ENCODE measurements around the gene WFIKKN2. TPM values are rescaled to one million over a fixed set of nuclear protein-coding genes. Genes with fewer than 3 reads are reported as not detected.

WFIKKN2 gene
- total and polyA plus RNA-seq, 2 of the 13 experiments (the other 11 are each of a cell fraction or from before 2014, with no cell fraction given): not detected

DNA sequence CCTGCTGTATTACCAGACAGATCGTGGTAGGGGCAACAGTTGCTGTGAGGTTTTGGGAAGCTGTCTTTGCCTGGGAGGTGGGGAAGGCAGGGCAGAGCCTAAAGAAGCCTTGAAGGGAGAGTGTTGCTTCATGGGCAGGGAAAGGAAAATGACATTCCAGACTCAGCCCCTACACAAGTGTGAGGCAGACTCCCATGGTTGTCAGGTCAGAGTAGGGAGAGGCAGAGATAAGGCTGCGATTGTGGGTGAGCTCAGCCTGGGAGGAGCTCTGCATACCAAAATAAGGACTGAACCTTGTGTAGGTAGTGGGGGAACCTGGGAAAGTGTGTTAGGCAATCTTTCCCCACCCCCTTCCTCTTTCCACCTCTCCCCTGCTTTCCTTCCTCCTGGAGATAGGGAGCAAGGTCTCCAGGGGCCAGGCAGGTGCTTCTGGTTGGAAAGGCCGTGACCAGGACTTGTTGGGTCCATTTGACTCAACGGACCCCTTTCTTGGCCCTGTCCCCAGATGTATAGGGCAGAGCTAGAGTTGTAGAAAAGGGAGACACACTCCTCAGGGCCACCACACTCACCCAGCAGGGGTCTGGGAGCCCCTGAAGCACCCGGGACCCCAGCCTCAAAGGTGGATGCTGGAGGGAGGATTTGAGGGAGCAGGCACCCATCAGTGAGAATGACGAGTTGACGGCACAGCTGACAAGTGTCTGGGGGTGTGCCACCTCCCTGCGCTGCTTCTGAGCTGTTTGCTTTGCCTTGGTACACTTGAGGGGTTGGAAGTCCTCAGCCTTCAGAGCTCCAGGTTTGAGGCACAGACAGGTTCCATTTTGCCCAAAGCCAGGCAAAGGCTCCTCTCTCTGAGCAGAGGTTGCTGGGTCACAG lies 49.3 kb downstream of the WFIKKN2 start (continued):
- TF ChIP-seq, protein P1, sequence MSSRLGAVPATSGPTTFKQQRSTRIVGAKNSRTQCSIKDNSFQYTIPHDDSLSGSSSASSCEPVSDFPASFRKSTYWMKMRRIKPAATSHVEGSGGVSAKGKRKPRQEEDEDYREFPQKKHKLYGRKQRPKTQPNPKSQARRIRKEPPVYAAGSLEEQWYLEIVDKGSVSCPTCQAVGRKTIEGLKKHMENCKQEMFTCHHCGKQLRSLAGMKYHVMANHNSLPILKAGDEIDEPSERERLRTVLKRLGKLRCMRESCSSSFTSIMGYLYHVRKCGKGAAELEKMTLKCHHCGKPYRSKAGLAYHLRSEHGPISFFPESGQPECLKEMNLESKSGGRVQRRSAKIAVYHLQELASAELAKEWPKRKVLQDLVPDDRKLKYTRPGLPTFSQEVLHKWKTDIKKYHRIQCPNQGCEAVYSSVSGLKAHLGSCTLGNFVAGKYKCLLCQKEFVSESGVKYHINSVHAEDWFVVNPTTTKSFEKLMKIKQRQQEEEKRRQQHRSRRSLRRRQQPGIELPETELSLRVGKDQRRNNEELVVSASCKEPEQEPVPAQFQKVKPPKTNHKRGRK (CRISPR knock-in tag; IDR thresholded peaks at IDR 0.05): no peak
- TF ChIP-seq, protein P2, sequence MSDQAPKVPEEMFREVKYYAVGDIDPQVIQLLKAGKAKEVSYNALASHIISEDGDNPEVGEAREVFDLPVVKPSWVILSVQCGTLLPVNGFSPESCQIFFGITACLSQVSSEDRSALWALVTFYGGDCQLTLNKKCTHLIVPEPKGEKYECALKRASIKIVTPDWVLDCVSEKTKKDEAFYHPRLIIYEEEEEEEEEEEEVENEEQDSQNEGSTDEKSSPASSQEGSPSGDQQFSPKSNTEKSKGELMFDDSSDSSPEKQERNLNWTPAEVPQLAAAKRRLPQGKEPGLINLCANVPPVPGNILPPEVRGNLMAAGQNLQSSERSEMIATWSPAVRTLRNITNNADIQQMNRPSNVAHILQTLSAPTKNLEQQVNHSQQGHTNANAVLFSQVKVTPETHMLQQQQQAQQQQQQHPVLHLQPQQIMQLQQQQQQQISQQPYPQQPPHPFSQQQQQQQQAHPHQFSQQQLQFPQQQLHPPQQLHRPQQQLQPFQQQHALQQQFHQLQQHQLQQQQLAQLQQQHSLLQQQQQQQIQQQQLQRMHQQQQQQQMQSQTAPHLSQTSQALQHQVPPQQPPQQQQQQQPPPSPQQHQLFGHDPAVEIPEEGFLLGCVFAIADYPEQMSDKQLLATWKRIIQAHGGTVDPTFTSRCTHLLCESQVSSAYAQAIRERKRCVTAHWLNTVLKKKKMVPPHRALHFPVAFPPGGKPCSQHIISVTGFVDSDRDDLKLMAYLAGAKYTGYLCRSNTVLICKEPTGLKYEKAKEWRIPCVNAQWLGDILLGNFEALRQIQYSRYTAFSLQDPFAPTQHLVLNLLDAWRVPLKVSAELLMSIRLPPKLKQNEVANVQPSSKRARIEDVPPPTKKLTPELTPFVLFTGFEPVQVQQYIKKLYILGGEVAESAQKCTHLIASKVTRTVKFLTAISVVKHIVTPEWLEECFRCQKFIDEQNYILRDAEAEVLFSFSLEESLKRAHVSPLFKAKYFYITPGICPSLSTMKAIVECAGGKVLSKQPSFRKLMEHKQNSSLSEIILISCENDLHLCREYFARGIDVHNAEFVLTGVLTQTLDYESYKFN (CRISPR knock-in tag; conservative IDR thresholded peaks at IDR 0.05): peak; percentile 90
- TF ChIP-seq HNRNPK (IDR thresholded peaks at IDR 0.05; ENCODE audit: low read depth, low read length, poor library complexity, severe bottlenecking) (no peak), TCF7L2 (IDR thresholded peaks at IDR 0.05; ENCODE audit: low read depth, low read length) (no peak), PCBP1 (IDR thresholded peaks at IDR 0.05; ENCODE audit: borderline replicate concordance, low read depth, low read length) (no peak), NR2F2 (IDR thresholded peaks at IDR 0.05; ENCODE audit: borderline replicate concordance, low read depth) (peak; percentile 28; the same call in 1 of the 2 replicates), ZNF20 (CRISPR knock-in tag; IDR thresholded peaks at IDR 0.05) (no peak), FOXJ3 (CRISPR knock-in tag; IDR thresholded peaks at IDR 0.05; ENCODE audit: borderline replicate concordance) (no peak), ZNF562 (CRISPR knock-in tag; IDR thresholded peaks at IDR 0.05; ENCODE audit: borderline replicate concordance) (no peak), ZMYM4 (CRISPR knock-in tag; IDR thresholded peaks at IDR 0.05) (peak; percentile 78), ZNF780A (CRISPR knock-in tag; IDR thresholded peaks at IDR 0.05) (no peak), PLSCR1 (CRISPR knock-in tag; IDR thresholded peaks at IDR 0.05; ENCODE audit: borderline replicate concordance) (no peak), ZNF619 (CRISPR knock-in tag; IDR thresholded peaks at IDR 0.05) (no peak), GABPA (IDR thresholded peaks at IDR 0.05; ENCODE audit: low read depth, low read length) (no peak), GABPA (CRISPR knock-in tag; IDR thresholded peaks at IDR 0.05; ENCODE audit: low read depth) (no peak), NR2C2 (CRISPR knock-in tag; IDR thresholded peaks at IDR 0.05; ENCODE audit: borderline replicate concordance) (no peak), JDP2 (CRISPR knock-in tag; IDR thresholded peaks at IDR 0.05; ENCODE audit: borderline replicate concordance) (no peak), ZNF547 (CRISPR knock-in tag; IDR thresholded peaks at IDR 0.05) (peak; percentile 79)
- TF ChIP-seq, protein P3, sequence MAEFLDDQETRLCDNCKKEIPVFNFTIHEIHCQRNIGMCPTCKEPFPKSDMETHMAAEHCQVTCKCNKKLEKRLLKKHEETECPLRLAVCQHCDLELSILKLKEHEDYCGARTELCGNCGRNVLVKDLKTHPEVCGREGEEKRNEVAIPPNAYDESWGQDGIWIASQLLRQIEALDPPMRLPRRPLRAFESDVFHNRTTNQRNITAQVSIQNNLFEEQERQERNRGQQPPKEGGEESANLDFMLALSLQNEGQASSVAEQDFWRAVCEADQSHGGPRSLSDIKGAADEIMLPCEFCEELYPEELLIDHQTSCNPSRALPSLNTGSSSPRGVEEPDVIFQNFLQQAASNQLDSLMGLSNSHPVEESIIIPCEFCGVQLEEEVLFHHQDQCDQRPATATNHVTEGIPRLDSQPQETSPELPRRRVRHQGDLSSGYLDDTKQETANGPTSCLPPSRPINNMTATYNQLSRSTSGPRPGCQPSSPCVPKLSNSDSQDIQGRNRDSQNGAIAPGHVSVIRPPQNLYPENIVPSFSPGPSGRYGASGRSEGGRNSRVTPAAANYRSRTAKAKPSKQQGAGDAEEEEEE (CRISPR knock-in tag; IDR thresholded peaks at IDR 0.05; ENCODE audit: borderline replicate concordance): no peak
- TF ChIP-seq, protein P4, sequence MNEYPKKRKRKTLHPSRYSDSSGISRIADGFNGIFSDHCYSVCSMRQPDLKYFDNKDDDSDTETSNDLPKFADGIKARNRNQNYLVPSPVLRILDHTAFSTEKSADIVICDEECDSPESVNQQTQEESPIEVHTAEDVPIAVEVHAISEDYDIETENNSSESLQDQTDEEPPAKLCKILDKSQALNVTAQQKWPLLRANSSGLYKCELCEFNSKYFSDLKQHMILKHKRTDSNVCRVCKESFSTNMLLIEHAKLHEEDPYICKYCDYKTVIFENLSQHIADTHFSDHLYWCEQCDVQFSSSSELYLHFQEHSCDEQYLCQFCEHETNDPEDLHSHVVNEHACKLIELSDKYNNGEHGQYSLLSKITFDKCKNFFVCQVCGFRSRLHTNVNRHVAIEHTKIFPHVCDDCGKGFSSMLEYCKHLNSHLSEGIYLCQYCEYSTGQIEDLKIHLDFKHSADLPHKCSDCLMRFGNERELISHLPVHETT (CRISPR knock-in tag; conservative IDR thresholded peaks at IDR 0.05): peak; percentile 75; the same call in 1 of the 2 replicates
